ENCODE data around the gene GSTA1. TPM values are rescaled to one million over a fixed set of nuclear protein-coding genes. Genes with fewer than 3 reads are reported as not detected.
"Not testable (repeated sequence)": the region's sequence is repeated elsewhere in the genome, so short reads cannot be mapped to it uniquely, and the experiment has no call there.

Gene GSTA1
- total RNA-seq, 1 experiment from 2014 or later = not detected

GRCh38 chr6:52830869-52831268 is 27.3 kb upstream of the GSTA1 start:
- not testable (repeated sequence) for H3K9me2 ChIP-seq (replicated peaks; ENCODE audit: insufficient read depth, low read length); H3K27ac ChIP-seq (ENCODE audit: low read length); H3K4me2 ChIP-seq (ENCODE audit: low read depth, low read length, poor library complexity, severe bottlenecking); H4K20me1 ChIP-seq (ENCODE audit: insufficient read depth, low read depth, low read length); H3K9me3 ChIP-seq (ENCODE audit: low read length); H3K36me3 ChIP-seq (ENCODE audit: insufficient read depth, low read length); H3K4me1 ChIP-seq (ENCODE audit: low read length); H3K27me3 ChIP-seq (ENCODE audit: low read length); H3K9ac ChIP-seq (ENCODE audit: low read length); H2AFZ ChIP-seq (ENCODE audit: low read length); H3K79me2 ChIP-seq (ENCODE audit: low read length); H3K4me3 ChIP-seq (ENCODE audit: low read length)
- DNase-seq = peak; percentile 31

DNA sequence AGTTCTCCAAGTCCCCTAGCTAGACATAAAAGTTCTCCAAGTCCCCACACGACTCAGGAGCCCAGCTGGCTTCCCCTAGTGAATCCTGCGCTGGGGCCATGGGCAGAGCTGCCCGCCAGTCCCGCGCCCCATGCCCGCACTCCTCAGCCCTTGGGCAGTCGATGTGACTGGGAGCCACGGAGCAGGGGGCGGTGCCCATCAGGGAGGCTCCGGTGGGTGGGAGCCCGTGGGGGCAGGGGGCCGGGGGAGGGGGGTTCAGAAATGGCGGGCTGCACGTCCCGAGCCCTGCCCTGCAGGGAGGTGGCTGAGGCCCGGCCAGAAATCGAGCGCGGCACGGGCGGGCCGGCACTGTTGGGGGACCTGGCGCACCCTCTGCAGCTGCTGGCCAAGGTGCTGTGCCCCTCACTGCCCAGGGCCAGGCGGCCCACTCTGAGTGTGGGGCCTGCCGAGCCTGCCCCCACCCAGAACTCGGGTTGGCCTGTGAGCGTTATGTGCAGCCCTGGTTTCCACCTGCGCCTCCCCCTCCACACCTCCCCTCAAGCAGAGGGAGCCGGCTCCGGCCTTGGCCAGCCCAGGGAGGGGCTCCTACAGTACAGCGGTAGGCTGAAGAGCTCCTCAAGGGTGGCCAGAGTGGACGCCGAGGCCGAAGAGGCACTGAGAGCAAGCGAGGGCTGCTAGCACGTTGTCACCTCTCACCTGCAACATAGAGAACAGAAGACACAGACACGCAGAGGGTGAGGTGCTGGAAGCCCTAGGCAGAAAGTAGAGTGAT is 25.6 kb upstream of the GSTA1 start:
- Histone ChIP-seq H3K9me3 (ENCODE audit: low read length) (no peaks in the 10 kb centered on the region), H3K27ac (ENCODE audit: low read length) (no peak overlapping the region), H3K4me1 (ENCODE audit: low read length) (no peaks in the 10 kb centered on the region), H3K9ac (ENCODE audit: low read length) (no peak overlapping the region), H3K4me2 (ENCODE audit: low read depth, low read length, poor library complexity, severe bottlenecking) (no peak overlapping the region), H2AFZ (ENCODE audit: low read length) (no peak overlapping the region), H4K20me1 (ENCODE audit: insufficient read depth, low read depth, low read length) (no peaks in the 10 kb centered on the region), H3K79me2 (ENCODE audit: low read length) (no peaks in the 10 kb centered on the region), H3K36me3 (ENCODE audit: insufficient read depth, low read length) (no peaks in the 10 kb centered on the region), H3K9me2 (replicated peaks; ENCODE audit: insufficient read depth, low read length) (no peaks in the 10 kb centered on the region), H3K27me3 (ENCODE audit: low read length) (no peaks in the 10 kb centered on the region), H3K4me3 (ENCODE audit: low read length) (no peak overlapping the region)
- no peak for DNase-seq

- not testable (repeated sequence) for H3K36me3 ChIP-seq (ENCODE audit: insufficient read depth, low read length); H3K9me2 ChIP-seq (replicated peaks; ENCODE audit: insufficient read depth, low read length); H3K27ac ChIP-seq (ENCODE audit: low read length); H3K9me3 ChIP-seq (ENCODE audit: low read length); H3K4me3 ChIP-seq (ENCODE audit: low read length); H3K4me2 ChIP-seq (ENCODE audit: low read depth, low read length, poor library complexity, severe bottlenecking); DNase-seq; H3K27me3 ChIP-seq (ENCODE audit: low read length); H3K9ac ChIP-seq (ENCODE audit: low read length); H2AFZ ChIP-seq (ENCODE audit: low read length); H3K79me2 ChIP-seq (ENCODE audit: low read length); H3K4me1 ChIP-seq (ENCODE audit: low read length); H4K20me1 ChIP-seq (ENCODE audit: insufficient read depth, low read depth, low read length)
These were observed 25.0 kb upstream of the GSTA1 start for GRCh38 chr6:52828621-52829020.

- not testable (repeated sequence) for H2AFZ ChIP-seq (ENCODE audit: low read length); H3K4me1 ChIP-seq (ENCODE audit: low read length); H3K9ac ChIP-seq (ENCODE audit: low read length); H3K9me3 ChIP-seq (ENCODE audit: low read length); H3K27ac ChIP-seq (ENCODE audit: low read length); H3K4me3 ChIP-seq (ENCODE audit: low read length); H4K20me1 ChIP-seq (ENCODE audit: insufficient read depth, low read depth, low read length); DNase-seq; H3K27me3 ChIP-seq (ENCODE audit: low read length); H3K4me2 ChIP-seq (ENCODE audit: low read depth, low read length, poor library complexity, severe bottlenecking); H3K9me2 ChIP-seq (replicated peaks; ENCODE audit: insufficient read depth, low read length); H3K79me2 ChIP-seq (ENCODE audit: low read length); H3K36me3 ChIP-seq (ENCODE audit: insufficient read depth, low read length)
These were observed 23.6 kb upstream of the GSTA1 start for GRCh38 chr6:52827073-52827783.

DNA sequence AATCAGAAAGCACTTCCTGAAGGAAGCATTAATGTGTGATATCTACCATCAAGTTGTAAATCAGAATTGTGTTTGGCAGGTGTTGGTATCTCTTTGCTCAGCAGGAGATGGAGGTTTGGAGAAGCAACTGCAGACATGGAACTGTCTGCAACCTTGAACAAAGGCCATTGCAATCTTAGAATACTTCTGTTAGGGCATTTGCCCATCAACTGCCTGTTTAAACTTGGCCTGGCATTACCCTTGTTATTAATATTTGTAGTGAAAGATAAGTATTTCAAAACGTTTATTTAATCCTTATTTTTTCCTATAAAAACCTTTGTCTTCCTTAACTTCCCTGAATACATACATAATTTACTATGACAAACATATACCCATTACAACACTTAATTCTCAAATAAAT is 22.9 kb upstream of the GSTA1 start:
- no peaks in the 10 kb centered on the region for H3K27me3 ChIP-seq (ENCODE audit: low read length)
- H3K36me3 ChIP-seq (ENCODE audit: insufficient read depth, low read length) = no peaks in the 10 kb centered on the region
- H3K4me1 ChIP-seq (ENCODE audit: low read length) = no peaks in the 10 kb centered on the region
- no peak for DNase-seq
- no peak overlapping the region for H3K27ac ChIP-seq (ENCODE audit: low read length)
- no peak overlapping the region for H3K4me2 ChIP-seq (ENCODE audit: low read depth, low read length, poor library complexity, severe bottlenecking)
- no peaks in the 10 kb centered on the region for H4K20me1 ChIP-seq (ENCODE audit: insufficient read depth, low read depth, low read length)
- no peak overlapping the region for H2AFZ ChIP-seq (ENCODE audit: low read length)
- H3K9ac ChIP-seq (ENCODE audit: low read length) = no peak overlapping the region
- H3K79me2 ChIP-seq (ENCODE audit: low read length) = no peaks in the 10 kb centered on the region
- no peak overlapping the region for H3K4me3 ChIP-seq (ENCODE audit: low read length)
- no peaks in the 10 kb centered on the region for H3K9me2 ChIP-seq (replicated peaks; ENCODE audit: insufficient read depth, low read length)
- no peaks in the 10 kb centered on the region for H3K9me3 ChIP-seq (ENCODE audit: low read length)

DNA sequence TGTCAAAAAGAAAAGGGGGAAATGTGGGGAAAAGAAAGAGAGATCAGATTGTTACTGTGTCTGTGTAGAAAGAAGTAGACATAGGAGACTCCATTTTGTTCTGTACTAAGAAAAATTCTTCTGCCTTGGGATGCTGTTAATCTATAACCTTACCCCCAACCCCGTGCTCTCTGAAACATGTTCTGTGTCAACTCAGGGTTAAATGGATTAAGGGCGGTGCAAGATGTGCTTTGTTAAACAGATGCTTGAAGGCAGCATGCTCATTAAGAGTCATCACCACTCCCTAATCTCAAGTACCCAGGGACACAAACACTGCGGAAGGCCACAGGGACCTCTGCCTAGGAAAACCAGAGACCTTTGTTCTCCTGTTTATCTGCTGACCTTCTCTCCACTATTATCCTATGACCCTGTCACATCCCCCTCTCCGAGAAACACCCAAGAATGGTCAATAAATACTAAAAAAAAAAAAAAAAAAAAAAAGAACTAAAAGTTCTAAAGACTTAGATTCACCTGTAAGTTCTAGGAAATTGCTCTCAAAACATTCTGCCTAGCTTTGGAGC is 22.4 kb upstream of the GSTA1 start:
- not testable (repeated sequence) for H2AFZ ChIP-seq (ENCODE audit: low read length); H4K20me1 ChIP-seq (ENCODE audit: insufficient read depth, low read depth, low read length); H3K9me3 ChIP-seq (ENCODE audit: low read length); H3K4me2 ChIP-seq (ENCODE audit: low read depth, low read length, poor library complexity, severe bottlenecking); H3K27me3 ChIP-seq (ENCODE audit: low read length); H3K79me2 ChIP-seq (ENCODE audit: low read length); H3K4me3 ChIP-seq (ENCODE audit: low read length); H3K36me3 ChIP-seq (ENCODE audit: insufficient read depth, low read length); H3K9me2 ChIP-seq (replicated peaks; ENCODE audit: insufficient read depth, low read length); H3K9ac ChIP-seq (ENCODE audit: low read length); H3K27ac ChIP-seq (ENCODE audit: low read length); H3K4me1 ChIP-seq (ENCODE audit: low read length); DNase-seq

GRCh38 chr6:52825270-52825793 is 21.7 kb upstream of the GSTA1 start:
- not testable (repeated sequence) for DNase-seq; H3K9ac ChIP-seq (ENCODE audit: low read length); H3K9me3 ChIP-seq (ENCODE audit: low read length); H3K4me2 ChIP-seq (ENCODE audit: low read depth, low read length, poor library complexity, severe bottlenecking); H3K79me2 ChIP-seq (ENCODE audit: low read length); H3K27ac ChIP-seq (ENCODE audit: low read length); H3K36me3 ChIP-seq (ENCODE audit: insufficient read depth, low read length); H3K9me2 ChIP-seq (replicated peaks; ENCODE audit: insufficient read depth, low read length); H3K4me1 ChIP-seq (ENCODE audit: low read length); H4K20me1 ChIP-seq (ENCODE audit: insufficient read depth, low read depth, low read length); H3K27me3 ChIP-seq (ENCODE audit: low read length); H3K4me3 ChIP-seq (ENCODE audit: low read length); H2AFZ ChIP-seq (ENCODE audit: low read length)

- Histone ChIP-seq H3K27me3 (ENCODE audit: low read length) (no peaks in the 10 kb centered on the region), H3K9me3 (ENCODE audit: low read length) (no peaks in the 10 kb centered on the region), H3K79me2 (ENCODE audit: low read length) (no peaks in the 10 kb centered on the region), H3K4me3 (ENCODE audit: low read length) (no peak overlapping the region), H3K4me1 (ENCODE audit: low read length) (no peaks in the 10 kb centered on the region), H2AFZ (ENCODE audit: low read length) (no peak overlapping the region), H3K9me2 (replicated peaks; ENCODE audit: insufficient read depth, low read length) (no peaks in the 10 kb centered on the region), H3K27ac (ENCODE audit: low read length) (no peak overlapping the region), H4K20me1 (ENCODE audit: insufficient read depth, low read depth, low read length) (no peaks in the 10 kb centered on the region), H3K4me2 (ENCODE audit: low read depth, low read length, poor library complexity, severe bottlenecking) (no peak overlapping the region), H3K9ac (ENCODE audit: low read length) (no peak overlapping the region), H3K36me3 (ENCODE audit: insufficient read depth, low read length) (no peaks in the 10 kb centered on the region)
- DNase-seq = no peak
These were observed 18.2 kb upstream of the GSTA1 start for GRCh38 chr6:52821842-52822241.
